ENCODE results near the gene METTL15. TPM values are rescaled to one million over a fixed set of nuclear protein-coding genes. Genes with fewer than 3 reads are reported as not detected.

The METTL15 gene
- total and polyA plus RNA-seq, 2 donors (not counting 1 experiment from before 2014, with no cell fraction given) = 3.9 to 19.7 TPM

- H3K4me3 Mint-ChIP-seq = no peak overlapping the region
- POLR2A ChIA-PET = no interaction called here
- Histone ChIP-seq H3K27me3 (replicated peaks in 1 of 4; ENCODE audit: control extremely low read depth in 1 of 4, control insufficient read depth in 3 of 4, insufficient read depth in 4 of 4, low read length in 3 of 4) (no peaks in the 10 kb centered on the region), H3K79me2 (ENCODE audit: control insufficient read depth, insufficient read depth, low read length) (peaks cover 27% of the 10 kb centered on the region), H2AFZ (ENCODE audit: insufficient read depth, low read depth, low read length, poor library complexity, severe bottlenecking) (no peak overlapping the region), H3K4me3 (ENCODE audit: control extremely low read depth in 1 of 5, extremely low read depth in 1 of 5, insufficient read depth in 1 of 5, low read depth in 2 of 5, low read length in 4 of 5) (no peak overlapping the region), H3K9ac (ENCODE audit: low read length) (no peak overlapping the region), H3K9me3 (ENCODE audit: control extremely low read depth in 1 of 3, control insufficient read depth in 2 of 3, insufficient read depth in 1 of 3, low read length in 2 of 3) (no peaks in the 10 kb centered on the region), H3K4me1 (ENCODE audit: control insufficient read depth in 2 of 2, insufficient read depth in 2 of 2, low read length in 2 of 2) (peaks cover 13 to 16% of the 10 kb centered on the region in 2 donors), H3K36me3 (replicated peaks in 1 of 2; ENCODE audit: control extremely low read depth in 1 of 2, control insufficient read depth in 1 of 2, extremely low read depth in 1 of 2, insufficient read depth in 2 of 2, low read length in 1 of 2) (peaks cover 4 to 10% of the 10 kb centered on the region in 2 experiments), H4K20me1 (ENCODE audit: control insufficient read depth, insufficient read depth, low read length, poor library complexity, severe bottlenecking) (no peaks in the 10 kb centered on the region), H3K27ac (ENCODE audit: low read length in 2 of 2) (no peak overlapping the region), H3K4me2 (replicated peaks; ENCODE audit: low read depth, low read length, poor library complexity, severe bottlenecking) (no peak overlapping the region)
- no peak for ATAC-seq (ENCODE audit: low read depth)
- H3K27me3 Mint-ChIP-seq = no peaks in the 10 kb centered on the region
- WGBS (ENCODE audit: insufficient coverage) = 100% methylated on average over 3 of the region's 4 CpGs
- no peak overlapping the region for H3K27ac Mint-ChIP-seq
- H3K9me3 Mint-ChIP-seq (ENCODE audit: insufficient read depth) = no peaks in the 10 kb centered on the region
- CTCF ChIA-PET = no interaction called here
- DNase-seq = no peak
- peaks cover 35% of the 10 kb centered on the region for H3K4me1 Mint-ChIP-seq
- intact Hi-C loops (cut with micrococcal nuclease) = no loop called here
- TF ChIP-seq EZH2 (IDR thresholded peaks at IDR 0.05; ENCODE audit: borderline replicate concordance, insufficient read depth, low read depth, low read length, poor library complexity, severe bottlenecking) (no peak), CTCF (IDR thresholded peaks at IDR 0.05) (no peak)
These were observed 5.9 kb downstream of the METTL15 start for GRCh38 chr11:28114116-28114515.

GRCh38 chr11:28114731-28115130, 6.5 kb downstream of the METTL15 start:
- H3K4me1 Mint-ChIP-seq = peaks cover 32% of the 10 kb centered on the region
- no peaks in the 10 kb centered on the region for H3K27me3 ChIP-seq (replicated peaks in 1 of 4; ENCODE audit: control extremely low read depth in 1 of 4, control insufficient read depth in 3 of 4, insufficient read depth in 4 of 4, low read length in 3 of 4)
- H3K4me1 ChIP-seq (ENCODE audit: control insufficient read depth in 2 of 2, insufficient read depth in 2 of 2, low read length in 2 of 2) = peaks cover 10 to 13% of the 10 kb centered on the region in 2 donors
- peaks cover 4 to 10% of the 10 kb centered on the region in 2 experiments for H3K36me3 ChIP-seq (replicated peaks in 1 of 2; ENCODE audit: control extremely low read depth in 1 of 2, control insufficient read depth in 1 of 2, extremely low read depth in 1 of 2, insufficient read depth in 2 of 2, low read length in 1 of 2)
- H3K9me3 Mint-ChIP-seq (ENCODE audit: insufficient read depth) = no peaks in the 10 kb centered on the region
- no peaks in the 10 kb centered on the region for H4K20me1 ChIP-seq (ENCODE audit: control insufficient read depth, insufficient read depth, low read length, poor library complexity, severe bottlenecking)
- TF ChIP-seq EZH2 (IDR thresholded peaks at IDR 0.05; ENCODE audit: borderline replicate concordance, insufficient read depth, low read depth, low read length, poor library complexity, severe bottlenecking) (no peak), CTCF (IDR thresholded peaks at IDR 0.05) (no peak)
- H3K9ac ChIP-seq (ENCODE audit: low read length) = no peak overlapping the region
- no peaks in the 10 kb centered on the region for H3K27me3 Mint-ChIP-seq
- intact Hi-C loops (cut with micrococcal nuclease) = loop anchor here (5.0 kb wide), 1 partner anchor 32 kb away; no protein-coding TSS in a partner anchor
- H3K27ac ChIP-seq (ENCODE audit: low read length in 2 of 2) = no peak overlapping the region
- 88% methylated on average over 1 of the region's 1 CpG for WGBS (ENCODE audit: insufficient coverage)
- H3K27ac Mint-ChIP-seq = no peak overlapping the region
- H3K79me2 ChIP-seq (ENCODE audit: control insufficient read depth, insufficient read depth, low read length) = peaks cover 25% of the 10 kb centered on the region
- ATAC-seq (ENCODE audit: low read depth) = no peak
- no peak overlapping the region for H2AFZ ChIP-seq (ENCODE audit: insufficient read depth, low read depth, low read length, poor library complexity, severe bottlenecking)
- H3K4me3 Mint-ChIP-seq = no peak overlapping the region
- H3K9me3 ChIP-seq (ENCODE audit: control extremely low read depth in 1 of 3, control insufficient read depth in 2 of 3, insufficient read depth in 1 of 3, low read length in 2 of 3) = no peaks in the 10 kb centered on the region
- ChIA-PET CTCF (no interaction called here), POLR2A (no interaction called here)
- no peak overlapping the region for H3K4me2 ChIP-seq (replicated peaks; ENCODE audit: low read depth, low read length, poor library complexity, severe bottlenecking)
- DNase-seq = no peak
- no peak overlapping the region for H3K4me3 ChIP-seq (ENCODE audit: control extremely low read depth in 1 of 5, extremely low read depth in 1 of 5, insufficient read depth in 1 of 5, low read depth in 2 of 5, low read length in 4 of 5)
